ENCODE measurements around the gene IPO5.
"Not testable (repeated sequence)": the region's sequence is repeated elsewhere in the genome, so short reads cannot be mapped to it uniquely, and the experiment has no call there.

The IPO5 gene

GRCh38 chr13:98019186-98019585 lies 65.7 kb downstream of the IPO5 start:
- DNase-seq, result no peak

GRCh38 chr13:98020271-98020670 lies 66.8 kb downstream of the IPO5 start:
- no peak for DNase-seq

- DNase-seq, result no peak
These were observed 68.7 kb downstream of the IPO5 start for GRCh38 chr13:98022210-98022609.

DNA sequence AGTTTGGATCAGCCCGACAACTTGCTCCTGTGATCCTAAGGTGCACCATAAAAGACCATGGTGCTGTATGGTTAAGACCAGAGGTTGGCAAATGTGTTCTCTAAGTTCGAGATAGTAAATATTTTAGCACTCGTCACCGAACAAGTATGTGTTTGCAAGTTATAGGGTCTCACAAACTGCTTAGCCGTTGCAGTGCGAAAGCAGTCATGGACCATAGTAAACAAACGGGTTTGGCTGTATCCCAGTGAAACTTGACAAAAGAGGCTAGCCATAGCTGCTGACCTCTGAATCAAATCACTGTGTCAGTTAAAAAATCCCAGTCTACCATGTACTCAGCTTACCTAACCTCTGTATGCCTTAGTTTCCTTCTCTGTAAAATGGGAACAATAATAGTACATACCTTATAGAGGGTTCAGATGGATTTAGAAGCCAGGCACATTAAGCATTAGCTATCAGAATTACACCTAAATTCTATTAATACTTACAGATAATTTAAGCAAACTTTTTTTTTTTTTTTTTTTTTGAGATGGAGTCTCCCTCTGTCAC lies 72.1 kb downstream of the IPO5 start:
- no peak for DNase-seq

GRCh38 chr13:98026457-98026857 lies 73.0 kb downstream of the IPO5 start:
- no peak for DNase-seq

GRCh38 chr13:98032168-98032567 lies 78.7 kb downstream of the IPO5 start:
- DNase-seq, result no peak

DNA sequence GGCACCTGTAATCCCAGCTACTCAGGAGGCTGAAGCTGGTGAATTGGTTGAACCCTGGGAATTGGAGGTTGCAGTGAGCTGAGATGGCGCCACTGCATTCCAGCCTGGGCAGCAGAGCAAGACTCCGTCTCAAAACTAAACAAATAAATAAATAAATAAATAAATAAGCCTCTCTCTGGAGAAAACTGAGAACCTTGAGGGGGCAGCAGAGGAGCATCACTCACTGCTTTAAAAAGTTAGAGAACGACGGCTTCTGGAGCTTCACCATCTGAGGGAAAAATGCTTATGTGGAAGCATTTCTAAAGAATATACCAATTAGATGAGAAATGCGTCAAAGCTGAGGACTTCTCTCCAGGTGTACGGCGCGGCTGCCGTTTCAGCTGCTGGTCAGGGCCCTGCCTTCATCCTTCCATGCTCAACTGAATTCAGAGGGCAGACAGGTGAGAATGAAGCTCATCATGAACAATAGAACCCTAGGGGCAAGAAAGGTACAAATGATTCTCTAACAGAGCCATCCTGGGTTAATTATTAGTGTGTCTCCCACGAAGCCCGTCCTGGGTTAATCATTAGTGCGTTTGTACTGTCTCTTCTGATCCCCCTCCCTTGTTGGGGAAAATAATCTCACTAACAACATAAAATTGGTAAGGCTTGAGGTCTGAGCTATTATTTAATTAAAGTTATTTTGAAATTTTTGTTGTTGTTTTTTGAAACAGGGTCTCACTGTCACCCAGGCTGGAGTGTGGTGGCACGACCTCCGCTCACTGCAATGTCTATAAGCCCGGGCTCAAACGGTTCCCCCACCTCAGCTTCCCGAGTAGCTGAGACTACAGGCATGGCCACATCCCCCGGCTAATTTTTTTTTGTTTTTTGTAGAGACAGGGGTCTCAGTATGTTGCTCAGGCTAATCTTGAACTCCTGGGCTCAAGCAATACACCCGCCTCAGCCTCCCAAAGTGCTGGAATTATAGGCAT lies 80.1 kb downstream of the IPO5 start:
- no peak for DNase-seq

DNA sequence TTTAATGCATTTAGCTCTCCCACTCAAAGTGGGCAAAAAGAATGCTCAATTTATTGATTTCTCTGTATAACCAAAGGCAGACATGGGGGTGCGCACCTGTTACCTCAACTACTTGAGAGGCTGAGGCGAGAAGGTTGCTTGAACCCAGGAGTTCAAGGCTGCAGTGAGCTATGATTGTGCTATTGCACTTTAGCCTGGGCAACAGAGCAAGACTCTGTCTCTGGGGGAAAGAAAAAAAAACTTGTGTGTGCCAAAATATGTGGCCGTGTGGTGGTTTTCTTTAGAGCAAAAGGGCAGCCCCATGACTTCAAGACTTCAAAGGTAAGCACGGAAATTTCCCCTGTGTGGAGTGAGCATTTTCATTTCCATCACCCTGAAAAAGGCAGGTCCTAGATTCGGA lies 81.9 kb downstream of the IPO5 start:
- DNase-seq, result no peak

GRCh38 chr13:98036564-98037302 lies 83.3 kb downstream of the IPO5 start:
- not testable (repeated sequence) for DNase-seq

DNA sequence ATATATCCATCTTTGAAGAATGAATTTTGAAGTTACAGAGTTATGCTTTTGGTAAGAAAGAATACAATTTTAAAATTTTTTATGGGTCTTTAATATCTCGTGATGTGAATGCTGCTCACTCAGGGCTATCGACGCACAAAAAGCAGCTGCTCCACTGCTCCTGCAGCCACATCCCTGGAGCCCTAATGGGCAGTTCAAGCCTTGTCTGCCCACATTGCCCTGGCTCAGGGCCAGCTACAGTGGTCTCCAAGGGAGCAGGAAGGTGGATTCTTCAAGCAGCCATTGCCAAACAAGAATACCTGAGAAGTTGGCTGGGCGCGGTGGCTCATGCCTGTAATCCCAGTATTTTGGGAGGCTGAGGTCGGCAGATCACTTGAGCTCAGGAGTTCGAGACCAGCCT lies 85.8 kb downstream of the IPO5 start:
- no peak for DNase-seq

- DNase-seq, result no peak
These were observed 86.5 kb downstream of the IPO5 start for GRCh38 chr13:98039964-98040363.

DNA sequence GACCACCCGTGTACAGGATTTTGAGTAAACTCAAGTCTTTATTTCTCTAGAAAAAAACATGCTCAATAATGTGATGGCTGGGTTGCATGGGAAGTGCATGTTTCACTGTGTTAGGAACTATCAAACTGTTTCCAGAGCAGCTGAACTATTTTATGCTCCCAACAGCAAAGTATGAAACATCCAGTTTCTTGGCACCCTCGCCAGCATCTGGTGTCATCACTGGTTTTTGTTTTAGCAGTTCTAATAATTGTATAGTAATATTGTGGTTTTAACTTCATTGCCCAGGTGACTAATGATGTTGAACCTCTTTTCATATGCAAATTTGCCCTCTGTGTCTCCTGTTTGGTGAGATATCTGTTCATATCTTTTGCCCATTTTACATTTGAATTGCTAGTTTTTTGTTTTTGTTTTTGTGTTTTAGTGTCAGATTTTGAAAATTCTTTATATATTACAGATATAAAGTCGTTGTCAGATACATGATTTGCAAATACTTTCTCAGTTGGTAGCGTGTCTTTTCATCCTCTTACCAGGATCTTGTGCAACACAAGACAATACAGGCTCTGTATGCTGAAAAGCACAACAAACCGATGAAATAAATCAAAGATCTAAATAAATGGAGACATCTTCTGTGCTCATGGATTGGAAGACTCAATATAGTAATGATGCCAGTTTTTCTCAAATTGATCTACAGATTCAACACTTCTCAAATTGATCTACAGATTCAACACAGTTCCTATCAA lies 87.8 kb downstream of the IPO5 start:
- DNase-seq, result no peak

GRCh38 chr13:98044301-98044700 lies 90.8 kb downstream of the IPO5 start:
- DNase-seq, result no peak

DNA sequence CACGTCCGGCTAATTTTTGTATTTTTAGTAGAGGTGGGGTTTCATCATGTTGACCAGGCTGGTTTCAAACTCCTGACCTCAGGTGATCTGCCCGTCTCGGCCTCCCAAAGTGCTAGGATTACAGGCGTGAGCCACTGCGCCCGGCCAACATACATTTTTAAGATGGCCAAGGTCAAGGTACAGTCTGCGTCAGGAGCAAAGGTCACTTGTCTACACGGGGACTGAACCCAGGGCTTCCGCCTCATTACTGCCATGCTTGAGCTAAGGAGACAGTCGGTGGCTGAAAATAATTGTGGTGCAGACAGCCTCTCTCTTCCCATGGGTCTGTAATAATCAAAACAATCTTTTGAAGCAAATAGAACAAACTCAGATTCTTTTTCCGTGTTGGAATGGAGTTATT lies 94.3 kb downstream of the IPO5 start:
- DNase-seq, result not testable (repeated sequence)

DNA sequence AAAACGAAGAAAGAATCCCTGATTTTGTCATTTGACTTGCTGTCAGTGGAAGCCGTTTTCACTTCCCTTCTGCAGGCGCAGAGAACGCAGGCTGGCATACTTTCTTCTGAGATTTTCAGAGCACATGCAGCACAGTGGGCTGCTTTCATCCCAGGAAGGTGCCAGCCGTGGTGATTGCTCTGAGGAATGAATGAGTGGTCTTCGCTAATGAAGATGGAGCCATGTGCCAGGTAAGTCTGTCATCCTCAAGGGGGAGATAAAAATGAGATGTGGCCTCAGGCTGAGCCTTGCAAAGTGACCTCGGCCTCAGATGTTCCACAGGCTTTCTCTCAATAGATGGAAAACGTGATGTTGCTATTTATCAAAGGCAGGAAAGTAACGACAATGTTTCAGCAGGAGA lies 94.8 kb downstream of the IPO5 start:
- no peak for DNase-seq

GRCh38 chr13:98050041-98050466 lies 96.6 kb downstream of the IPO5 start:
- no peak for DNase-seq

DNA sequence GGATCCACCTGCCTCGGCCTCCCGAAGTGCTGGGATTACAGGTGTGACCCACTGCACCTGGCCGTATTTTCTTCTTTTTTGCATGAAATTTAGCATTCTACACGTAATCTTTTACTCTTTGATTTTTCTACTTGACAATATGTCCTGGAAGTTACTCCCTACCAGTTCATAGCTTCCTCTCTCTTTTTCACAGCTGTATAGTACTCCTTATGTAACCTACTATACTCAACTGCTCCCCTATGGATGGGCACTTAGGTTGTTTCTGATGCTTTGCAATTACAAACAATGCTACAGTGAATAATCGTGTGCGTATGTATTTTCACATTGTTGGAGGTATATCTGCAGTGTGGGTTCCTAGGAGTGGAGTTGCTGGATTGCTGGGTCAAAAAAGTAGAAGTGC lies 98.9 kb downstream of the IPO5 start:
- DNase-seq, result no peak

- no peak for DNase-seq
These were observed 100.8 kb downstream of the IPO5 start for GRCh38 chr13:98054301-98054700.

- no peak for DNase-seq
These were observed 102.1 kb downstream of the IPO5 start for GRCh38 chr13:98055623-98056022.

DNA sequence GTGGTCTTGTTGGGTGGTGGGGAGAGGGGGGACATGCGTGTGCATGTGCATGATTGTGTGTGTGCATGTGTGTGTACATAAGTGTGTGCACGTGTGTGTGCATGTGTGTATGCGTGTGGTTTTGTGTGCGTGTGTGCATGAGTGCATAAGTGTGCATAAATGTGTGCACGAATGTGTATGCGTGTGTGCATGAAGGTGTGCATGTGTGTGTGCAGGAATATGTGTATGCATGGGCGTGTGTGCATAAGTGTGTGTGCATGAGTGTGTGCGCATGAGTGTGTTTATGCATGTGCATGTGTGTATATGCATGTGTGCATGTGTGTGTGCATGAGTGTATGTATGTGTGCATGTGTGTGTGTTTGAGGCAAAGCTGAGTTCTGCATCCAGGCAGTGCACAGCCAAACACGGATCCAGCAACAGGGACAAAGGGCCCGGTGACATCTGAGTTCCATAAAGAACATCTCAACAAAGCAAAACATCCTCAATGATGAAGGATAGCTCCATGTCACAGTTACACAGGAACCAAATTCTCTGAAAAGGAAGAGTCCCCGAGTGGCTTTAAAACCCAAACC lies 103.5 kb downstream of the IPO5 start:
- DNase-seq, result no peak

DNA sequence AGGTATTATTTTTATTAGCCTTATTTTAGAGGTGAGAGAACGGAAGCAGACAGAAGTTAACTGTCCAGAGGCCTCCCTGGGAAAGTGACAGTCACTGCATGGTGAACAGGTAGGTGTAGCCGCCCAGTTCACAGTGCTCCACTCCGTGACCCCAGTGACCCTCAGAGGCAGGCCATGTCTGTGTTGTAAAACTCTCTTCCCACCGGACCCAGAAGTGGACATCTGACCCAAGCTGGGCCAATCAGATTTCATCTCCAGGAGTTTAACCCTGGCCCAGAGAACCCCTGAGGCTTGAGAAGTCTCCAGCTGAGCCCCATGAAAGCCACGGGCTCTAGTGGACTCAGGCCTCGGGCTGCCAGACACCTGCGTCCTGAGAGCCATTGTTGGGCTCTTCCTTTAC lies 105.8 kb downstream of the IPO5 start:
- DNase-seq, result no peak

DNA sequence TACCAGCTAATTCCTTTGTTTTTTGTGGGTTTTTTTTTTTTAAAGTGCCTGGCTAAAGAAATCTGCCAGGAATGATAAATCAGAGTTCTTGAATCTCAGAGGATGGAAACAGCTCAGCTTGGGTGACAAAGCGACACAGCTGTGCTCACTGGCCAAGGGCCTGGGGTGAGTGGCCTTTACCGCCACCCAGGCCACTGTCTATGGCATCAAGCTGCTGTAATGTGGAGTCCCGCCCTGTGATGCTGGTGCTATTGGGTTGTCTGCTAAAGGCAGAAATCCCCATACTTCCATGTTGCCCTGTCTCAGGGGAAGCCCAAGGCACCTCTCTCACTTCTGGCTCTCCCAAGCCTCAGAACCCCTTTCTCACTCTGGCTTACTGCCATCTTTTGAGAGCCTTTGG lies 106.8 kb downstream of the IPO5 start:
- DNase-seq, result no peak

DNA sequence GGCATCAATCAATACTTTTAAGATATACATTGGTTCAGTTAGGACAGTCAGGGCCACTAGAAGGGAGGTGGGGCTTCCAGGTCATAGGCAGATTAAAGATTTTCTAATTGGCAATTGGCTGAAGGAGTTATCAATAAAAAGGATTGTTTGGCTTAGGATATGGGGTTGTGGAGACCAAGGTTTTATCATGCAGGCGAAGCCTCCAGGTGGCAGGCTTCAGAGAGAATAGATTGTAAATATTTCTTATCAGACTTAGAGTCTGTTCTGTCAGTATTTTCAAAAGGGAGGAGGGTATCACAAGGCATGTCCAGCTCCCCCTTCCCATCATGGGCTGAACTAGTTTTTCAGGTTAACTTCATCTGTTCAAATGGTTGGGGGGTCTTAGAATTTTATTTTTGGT lies 112.0 kb downstream of the IPO5 start:
- no peak for DNase-seq
